ENCODE results near the gene ACTR1A.

GRCh38 chr10:102458656-102459055 lies 43.9 kb downstream of the ACTR1A start:
- TF ChIP-seq CTCF (IDR thresholded peaks at IDR 0.05 in 4 of 5, conservative IDR thresholded peaks at IDR 0.05 in 1 of 5) (no peak), POLR2A (IDR thresholded peaks at IDR 0.05) (no peak)
